Neuronal stem cell (in vitro differentiated cells): Measurements from ENCODE around the gene MPP2.
"Not testable (repeated sequence)": the region's sequence is repeated elsewhere in the genome, so short reads cannot be mapped to it uniquely, and the experiment has no call there.

Source experiments
- DNase-seq: peaks from one replicate; pipeline ENCODE4 v3.0.0-alpha.2; 2013; ENCODE audit warnings: low spot score
- H2AFZ ChIP-seq: one replicate; pipeline ENCODE4 v1.6.1; 2013; ENCODE audit warnings: mild to moderate bottlenecking, low read length, inconsistent platforms
- H2AK5ac ChIP-seq: 2 replicates; pipeline ENCODE4 v1.6.1; 2013; ENCODE audit warnings: low read depth, mild to moderate bottlenecking, inconsistent platforms, low read length, moderate library complexity, mixed read lengths
- H2BK120ac ChIP-seq: 2 replicates; pipeline ENCODE4 v1.6.1; 2013; ENCODE audit warnings: low read depth, mild to moderate bottlenecking, inconsistent platforms, low read length, moderate library complexity, mixed read lengths
- H2BK12ac ChIP-seq: one replicate; pipeline ENCODE4 v1.6.1; 2013; ENCODE audit warnings: low read length, inconsistent platforms
- H2BK15ac ChIP-seq: 2 replicates; pipeline ENCODE4 v1.6.1; 2013; ENCODE audit warnings: mild to moderate bottlenecking, low read length, inconsistent platforms, mixed read lengths
- H2BK5ac ChIP-seq: one replicate; pipeline ENCODE4 v1.6.1; 2013; ENCODE audit warnings: inconsistent platforms, mild to moderate bottlenecking, low read length, moderate library complexity
- H3K14ac ChIP-seq: one replicate; pipeline ENCODE4 v1.6.1; 2013; ENCODE audit warnings: low read length, inconsistent platforms
- H3K18ac ChIP-seq: 2 replicates; pipeline ENCODE4 v1.6.1; 2013; ENCODE audit warnings: low read length, inconsistent platforms
- H3K23ac ChIP-seq: 2 replicates; pipeline ENCODE4 v1.6.1; 2013; ENCODE audit warnings: low read depth, mild to moderate bottlenecking, mixed read lengths, low read length, inconsistent platforms; ENCODE audit not compliant: poor library complexity
- H3K27ac ChIP-seq: replicated peaks from 3 replicates; pipeline ENCODE4 v1.5.1; 2013; ENCODE audit warnings: low read length, inconsistent platforms
- H3K27me3 ChIP-seq, 3 experiments: 2 replicates each; pipeline ENCODE4 v1.6.1; 2013; ENCODE audit warnings: low read length in 3 of 3, mild to moderate bottlenecking in 2 of 3, inconsistent platforms in 1 of 3, low read depth in 1 of 3, mixed read lengths in 1 of 3, moderate library complexity in 1 of 3; ENCODE audit not compliant: control insufficient read depth in 3 of 3, insufficient read depth in 3 of 3
- H3K36me3 ChIP-seq, 2 donors: replicated peaks in 1 of 2; 2 replicates each; pipeline ENCODE4 v1.6.1; 2013; ENCODE audit warnings: low read length in 2 of 2; ENCODE audit not compliant: control insufficient read depth in 2 of 2, insufficient read depth in 2 of 2
- H3K4ac ChIP-seq: 2 replicates; pipeline ENCODE4 v1.6.1; 2013; ENCODE audit warnings: inconsistent platforms, mild to moderate bottlenecking, low read length, moderate library complexity
- H3K4me1 ChIP-seq, 2 donors: 1 replicate in 1 of 2; 2 replicates in 1 of 2; pipeline ENCODE4 v1.6.1; 2013; ENCODE audit warnings: low read length in 2 of 2, low read depth in 1 of 2; ENCODE audit not compliant: control insufficient read depth in 2 of 2, insufficient read depth in 1 of 2
- H3K4me2 ChIP-seq: one replicate; pipeline ENCODE4 v1.6.1; 2013; ENCODE audit warnings: mild to moderate bottlenecking, low read length, inconsistent platforms; ENCODE audit not compliant: insufficient read depth, poor library complexity, severe bottlenecking
- H3K4me3 ChIP-seq, 2 donors: 2 replicates each; pipeline ENCODE4 v1.5.1; 2013; ENCODE audit warnings: low read length in 2 of 2, mild to moderate bottlenecking in 2 of 2, inconsistent platforms in 1 of 2, moderate library complexity in 1 of 2
- H3K79me1 ChIP-seq: one replicate; pipeline ENCODE4 v1.6.1; 2013; ENCODE audit warnings: low read depth, mild to moderate bottlenecking, inconsistent platforms, low read length, moderate library complexity
- H3K9ac ChIP-seq: one replicate; pipeline ENCODE4 v1.6.1; 2013; ENCODE audit warnings: mild to moderate bottlenecking, low read depth, low read length, inconsistent platforms; ENCODE audit not compliant: poor library complexity
- H3K9me3 ChIP-seq, 2 donors: replicated peaks in 1 of 2; 2 replicates each; pipeline versions ENCODE3 to v1.6.1; 2013; ENCODE audit warnings: low read length in 2 of 2, mild to moderate bottlenecking in 2 of 2, inconsistent platforms in 1 of 2, low read depth in 1 of 2, mixed read lengths in 1 of 2, moderate library complexity in 1 of 2; ENCODE audit not compliant: control insufficient read depth in 2 of 2, insufficient read depth in 1 of 2
- H4K8ac ChIP-seq: one replicate; pipeline ENCODE4 v1.6.1; 2013; ENCODE audit warnings: low read depth, mild to moderate bottlenecking, inconsistent platforms, low read length, moderate library complexity
- H4K91ac ChIP-seq: one replicate; pipeline ENCODE4 v1.6.1; 2013; ENCODE audit warnings: low read length, low read depth, mild to moderate bottlenecking, inconsistent platforms; ENCODE audit not compliant: poor library complexity
- WGBS, 2 donors: extraction: QIAGEN DNeasy Blood & Tissue Kit; methylation state at CpG; one replicate each; pipeline ENCODE4 v1.1.7; 2013; ENCODE audit warnings: missing lambda C conversion rate in 2 of 2, mixed read lengths in 1 of 2; ENCODE audit not compliant: insufficient read length in 2 of 2, insufficient replicate concordance in 1 of 2; ENCODE audit errors: extremely low coverage in 2 of 2; 5-methylcytosine and 5-hydroxymethylcytosine counted together

Gene MPP2

DNA sequence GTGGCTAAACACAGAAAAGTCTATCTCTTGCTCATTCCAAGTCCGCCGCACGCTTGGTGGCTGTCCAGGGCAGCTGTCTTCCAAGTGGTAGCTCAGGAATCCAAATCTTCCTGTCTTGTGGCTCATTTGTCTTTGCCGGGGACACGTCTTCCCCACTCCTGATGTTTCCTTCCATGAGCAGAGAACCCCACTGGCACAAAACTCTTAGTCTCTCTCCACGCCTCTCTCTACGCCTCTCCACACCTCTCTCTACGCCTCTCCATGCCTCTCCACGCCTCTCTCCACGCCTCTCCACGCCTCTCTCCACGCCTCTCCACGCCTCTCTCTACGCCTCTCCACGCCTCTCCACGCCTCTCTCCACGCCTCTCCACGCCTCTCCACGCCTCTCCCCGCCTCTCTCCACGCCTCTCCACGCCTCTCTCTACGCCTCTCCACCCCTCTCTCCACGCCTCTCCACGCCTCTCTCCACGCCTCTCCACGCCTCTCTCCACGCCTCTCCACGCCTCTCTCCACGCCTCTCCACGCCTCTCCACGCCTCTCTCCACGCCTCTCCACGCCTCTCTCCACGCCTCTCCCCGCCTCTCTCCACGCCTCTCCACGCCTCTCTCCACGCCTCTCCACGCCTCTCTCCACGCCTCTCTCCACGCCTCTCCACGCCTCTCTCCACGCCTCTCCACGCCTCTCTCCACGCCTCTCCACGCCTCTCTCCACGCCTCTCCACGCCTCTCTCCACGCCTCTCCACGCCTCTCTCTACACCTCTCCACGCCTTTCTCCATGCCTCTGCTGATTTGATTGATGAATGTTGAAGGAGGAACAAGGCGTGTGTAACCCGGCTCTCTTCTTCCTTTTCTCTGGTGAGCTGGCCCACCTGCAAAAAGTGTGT, 65.0 kb downstream of the MPP2 start:
- not testable (repeated sequence) for H3K4me1 ChIP-seq, H3K9ac ChIP-seq, H2BK5ac ChIP-seq, H2BK12ac ChIP-seq, H3K27ac ChIP-seq, H3K23ac ChIP-seq, H3K36me3 ChIP-seq, H3K18ac ChIP-seq, H3K27me3 ChIP-seq, H2AFZ ChIP-seq, H3K4ac ChIP-seq, H3K9me3 ChIP-seq, H3K79me1 ChIP-seq, H2BK15ac ChIP-seq, H4K8ac ChIP-seq, H4K91ac ChIP-seq, H3K4me3 ChIP-seq, H3K14ac ChIP-seq, H3K4me2 ChIP-seq, H2BK120ac ChIP-seq, DNase-seq, H2AK5ac ChIP-seq
- 100% methylated on average over 4 of the region's 54 CpGs; no CpG with 5 or more reads in 1 of the 2 donors for WGBS, 2 donors

DNA sequence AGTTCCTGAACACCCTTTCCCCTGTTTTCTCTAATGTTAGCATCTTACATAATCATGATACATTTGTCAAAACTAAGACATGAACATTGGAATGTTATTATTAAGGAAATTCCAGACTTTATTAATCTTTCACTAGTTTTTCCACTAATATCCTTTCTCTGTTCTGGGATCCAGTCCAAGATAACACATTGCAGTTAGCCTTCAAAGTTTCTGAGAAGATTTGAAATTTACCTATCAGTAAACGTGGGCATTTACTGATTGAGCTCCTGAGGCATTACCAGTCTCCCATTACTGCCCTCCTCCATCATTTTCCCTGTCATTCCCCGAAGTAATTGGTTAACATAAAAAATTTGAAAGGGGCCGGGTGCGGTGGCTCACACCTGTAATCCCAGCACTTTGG, 66.1 kb downstream of the MPP2 start:
- H3K79me1 ChIP-seq: no peaks in the 10 kb centered on the region
- no CpG with 5 or more reads among the region's 4 CpGs for WGBS, 2 donors

GRCh38 chr17:43840814-43841213, 66.5 kb downstream of the MPP2 start:
- DNase-seq: no peak
- Histone ChIP-seq H4K8ac (no peak overlapping the region), H2AFZ (no peak overlapping the region), H3K14ac (no peak overlapping the region), H3K18ac (no peak overlapping the region), H3K4me1 (no peaks in the 10 kb centered on the region), H2BK12ac (no peak overlapping the region), H2BK15ac (no peak overlapping the region), H3K79me1 (no peaks in the 10 kb centered on the region), H3K27me3 (peaks cover 0 to 6% (median 0%) of the 10 kb centered on the region in 3 experiments), H3K36me3 (no peaks in the 10 kb centered on the region), H2BK5ac (no peak overlapping the region), H3K23ac (no peak overlapping the region), H4K91ac (no peak overlapping the region), H3K9ac (no peak overlapping the region), H2BK120ac (no peak overlapping the region), H3K9me3 (no peaks in the 10 kb centered on the region), H2AK5ac (no peak overlapping the region), H3K4ac (no peak overlapping the region), H3K4me3 (no peak overlapping the region), H3K27ac (no peak overlapping the region), H3K4me2 (no peak overlapping the region)
- no CpG with 5 or more reads among the region's 4 CpGs for WGBS, 2 donors

More for the DNA sequence above, 66.1 kb downstream of the MPP2 start:
- H4K91ac ChIP-seq: no peak overlapping the region
- no peak overlapping the region for H3K4ac ChIP-seq
- H2AFZ ChIP-seq: no peak overlapping the region
- H3K18ac ChIP-seq: no peak overlapping the region
- no peak overlapping the region for H3K4me3 ChIP-seq
- no peak overlapping the region for H3K23ac ChIP-seq
- H3K27ac ChIP-seq: no peak overlapping the region
- H2BK12ac ChIP-seq: no peak overlapping the region
- DNase-seq: no peak
- H3K27me3 ChIP-seq: peaks cover 0 to 6% (median 0%) of the 10 kb centered on the region in 3 experiments
- no peak overlapping the region for H3K9ac ChIP-seq
- no peak overlapping the region for H4K8ac ChIP-seq
- no peaks in the 10 kb centered on the region for H3K36me3 ChIP-seq
- no peak overlapping the region for H2AK5ac ChIP-seq
- no peak overlapping the region for H3K4me2 ChIP-seq
- H3K14ac ChIP-seq: no peak overlapping the region
- H2BK120ac ChIP-seq: no peak overlapping the region
- no peaks in the 10 kb centered on the region for H3K9me3 ChIP-seq
- H2BK15ac ChIP-seq: no peak overlapping the region
- H3K4me1 ChIP-seq: no peaks in the 10 kb centered on the region
- no peak overlapping the region for H2BK5ac ChIP-seq

- peaks cover 0 to 6% (median 0%) of the 10 kb centered on the region in 3 experiments for H3K27me3 ChIP-seq
- peak overlapping the region; percentile 21 for H3K14ac ChIP-seq
- H4K8ac ChIP-seq: no peak overlapping the region
- no peak for DNase-seq
- no peak overlapping the region for H3K4ac ChIP-seq
- no peaks in the 10 kb centered on the region for H3K36me3 ChIP-seq
- H3K23ac ChIP-seq: no peak overlapping the region
- H2AK5ac ChIP-seq: no peak overlapping the region
- H3K4me1 ChIP-seq: no peaks in the 10 kb centered on the region
- H2AFZ ChIP-seq: no peak overlapping the region
- peak overlapping the region; percentile 28 for H3K18ac ChIP-seq
- H2BK5ac ChIP-seq: no peak overlapping the region
- H4K91ac ChIP-seq: no peak overlapping the region
- H3K27ac ChIP-seq: no peak overlapping the region
- H3K9me3 ChIP-seq: peaks cover 0 to under 1% of the 10 kb centered on the region in 2 donors
- H3K79me1 ChIP-seq: no peaks in the 10 kb centered on the region
- no CpG with 5 or more reads among the region's 7 CpGs for WGBS, 2 donors
- H3K4me2 ChIP-seq: no peak overlapping the region
- H3K4me3 ChIP-seq: no peak overlapping the region
- no peak overlapping the region for H2BK15ac ChIP-seq
- no peak overlapping the region for H2BK120ac ChIP-seq
- H2BK12ac ChIP-seq: no peak overlapping the region
- no peak overlapping the region for H3K9ac ChIP-seq
These were observed 67.6 kb downstream of the MPP2 start for GRCh38 chr17:43839670-43840108.
